Natural killer cell (primary cell): ENCODE measurements around the gene PLXDC1. TPM values are rescaled to one million over a fixed set of nuclear protein-coding genes. Genes with fewer than 3 reads are reported as not detected.

Experiments
- ATAC-seq, 3 donors: fragments of 150-1000 bp in 2 of 3; fragments of 200-7000 bp in 1 of 3; cut with Tn5 transposase; 1 replicate in 1 of 3; 2 replicates in 2 of 3; pipeline ENCODE4 v1.10.0; 2021; ENCODE audit warnings: mild to moderate bottlenecking in 2 of 3, moderate library complexity in 2 of 3
- DNase-seq, 2 donors: peaks; one replicate each; pipeline versions ENCODE4 v3.0.0 to v3.0.0-alpha.2; 2013 to 2021; ENCODE audit warnings: mixed read lengths in 1 of 2
- H3K27ac ChIP-seq: one replicate; pipeline ENCODE4 v1.5.1; 2013; ENCODE audit warnings: mild to moderate bottlenecking, low read length
- H3K27me3 ChIP-seq: one replicate; pipeline ENCODE4 v1.6.1; 2013; ENCODE audit warnings: low read length; ENCODE audit not compliant: control insufficient read depth, insufficient read depth
- H3K36me3 ChIP-seq: one replicate; pipeline ENCODE4 v1.6.1; 2013; ENCODE audit warnings: low read length; ENCODE audit not compliant: control insufficient read depth, insufficient read depth
- H3K4me1 ChIP-seq: one replicate; pipeline ENCODE4 v1.6.1; 2013; ENCODE audit warnings: low read length; ENCODE audit not compliant: control insufficient read depth, insufficient read depth
- H3K4me3 ChIP-seq: one replicate; pipeline ENCODE4 v1.5.1; 2013; ENCODE audit warnings: low read length
- H3K9me3 ChIP-seq: one replicate; pipeline ENCODE4 v1.6.1; 2013; ENCODE audit warnings: low read length; ENCODE audit not compliant: control insufficient read depth, insufficient read depth
- H3K27ac Mint-ChIP-seq, 2 donors: one replicate each; pipeline ENCODE4 v1.8.0; 2022; ENCODE audit warnings: mild to moderate bottlenecking in 2 of 2, mixed read lengths in 2 of 2, moderate library complexity in 1 of 2
- H3K27me3 Mint-ChIP-seq, 2 donors: one replicate each; pipeline ENCODE4 v1.8.0; 2022; ENCODE audit warnings: low read depth in 2 of 2, mixed read lengths in 2 of 2
- H3K36me3 Mint-ChIP-seq: one replicate; pipeline ENCODE4 v1.8.0; 2022; ENCODE audit warnings: mixed read lengths
- H3K4me1 Mint-ChIP-seq, 2 donors: one replicate each; pipeline ENCODE4 v1.8.0; 2022; ENCODE audit warnings: mixed read lengths in 2 of 2
- H3K4me3 Mint-ChIP-seq: one replicate; pipeline ENCODE4 v1.8.0; 2022; ENCODE audit warnings: mild to moderate bottlenecking, moderate library complexity, mixed read lengths
- H3K9me3 Mint-ChIP-seq, 2 donors: one replicate each; pipeline ENCODE4 v1.8.0; 2022; ENCODE audit warnings: mixed read lengths in 2 of 2
- WGBS: methylation state at CpG from one replicate; pipeline ENCODE4 v1.1.7; 2013; ENCODE audit warnings: missing lambda C conversion rate; ENCODE audit not compliant: insufficient coverage; 5-methylcytosine and 5-hydroxymethylcytosine counted together
- intact Hi-C: fragments of 100-400 bp; cut with micrococcal nuclease; formaldehyde crosslinking; loops from one replicate; pipeline ENCODE4 v1.14.2; 2022
- total RNA-seq, 4 donors: library from RNA; stranded (reverse); fragments of 120-200 nt in 1 of 4; gene quantifications; one replicate each; pipeline versions ENCODE4 v1.2.3 to v1.2.4, GENCODE V29; 2013 to 2022
- TF ChIP-seq, protein P1 (sequence below): fragments of 200-600 bp; IDR thresholded peaks from one replicate; pipeline ENCODE4 v1.8.0; 2022; ENCODE audit warnings: antibody characterized with exemption

The PLXDC1 gene
- total RNA-seq, 3 donors from 2014 or later (not counting 1 experiment from before 2014, with no cell fraction given): 5.7 to 53.6 (median 15.9) TPM

DNA sequence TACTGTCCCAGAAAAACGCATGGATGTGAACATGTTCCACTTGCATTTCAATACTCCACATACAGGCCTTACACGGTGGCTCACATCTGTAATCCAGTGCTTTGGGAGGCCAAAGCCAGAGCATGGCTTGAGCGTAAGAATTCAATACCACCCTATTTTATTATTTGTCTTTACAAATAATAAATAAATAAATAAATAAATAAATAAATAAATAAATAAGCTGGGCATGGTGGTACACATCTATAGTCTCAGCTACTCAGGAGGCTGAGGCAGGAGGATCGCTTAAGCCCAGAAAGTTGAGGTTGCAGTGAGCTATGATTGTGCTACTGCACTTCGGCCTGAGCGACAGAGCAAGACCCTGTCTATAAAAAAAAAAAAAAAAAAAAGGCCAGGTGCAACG, 53.9 kb downstream of the PLXDC1 start:
- Mint-ChIP-seq H3K4me1 (peaks cover 87 to 92% of the 10 kb centered on the region in 2 donors), H3K4me3 (peak overlapping the region; percentile 90), H3K9me3 (no peaks in the 10 kb centered on the region), H3K27ac (peak overlapping the region; percentile 90 to 94), H3K36me3 (no peaks in the 10 kb centered on the region), H3K27me3 (no peaks in the 10 kb centered on the region)
- Histone ChIP-seq H3K27ac (peak overlapping the region; percentile 83), H3K27me3 (no peaks in the 10 kb centered on the region), H3K4me1 (peaks cover 77% of the 10 kb centered on the region), H3K9me3 (no peaks in the 10 kb centered on the region), H3K4me3 (no peak overlapping the region), H3K36me3 (no peaks in the 10 kb centered on the region)
- no peak for ATAC-seq
- TF ChIP-seq, protein P1, sequence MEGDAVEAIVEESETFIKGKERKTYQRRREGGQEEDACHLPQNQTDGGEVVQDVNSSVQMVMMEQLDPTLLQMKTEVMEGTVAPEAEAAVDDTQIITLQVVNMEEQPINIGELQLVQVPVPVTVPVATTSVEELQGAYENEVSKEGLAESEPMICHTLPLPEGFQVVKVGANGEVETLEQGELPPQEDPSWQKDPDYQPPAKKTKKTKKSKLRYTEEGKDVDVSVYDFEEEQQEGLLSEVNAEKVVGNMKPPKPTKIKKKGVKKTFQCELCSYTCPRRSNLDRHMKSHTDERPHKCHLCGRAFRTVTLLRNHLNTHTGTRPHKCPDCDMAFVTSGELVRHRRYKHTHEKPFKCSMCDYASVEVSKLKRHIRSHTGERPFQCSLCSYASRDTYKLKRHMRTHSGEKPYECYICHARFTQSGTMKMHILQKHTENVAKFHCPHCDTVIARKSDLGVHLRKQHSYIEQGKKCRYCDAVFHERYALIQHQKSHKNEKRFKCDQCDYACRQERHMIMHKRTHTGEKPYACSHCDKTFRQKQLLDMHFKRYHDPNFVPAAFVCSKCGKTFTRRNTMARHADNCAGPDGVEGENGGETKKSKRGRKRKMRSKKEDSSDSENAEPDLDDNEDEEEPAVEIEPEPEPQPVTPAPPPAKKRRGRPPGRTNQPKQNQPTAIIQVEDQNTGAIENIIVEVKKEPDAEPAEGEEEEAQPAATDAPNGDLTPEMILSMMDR: no peak
- no peak for DNase-seq
- 92% methylated on average over 5 of the region's 7 CpGs for WGBS
- intact Hi-C loops: loop anchor here (10.0 kb wide), 1 partner anchor 233 kb away; no protein-coding TSS in a partner anchor

DNA sequence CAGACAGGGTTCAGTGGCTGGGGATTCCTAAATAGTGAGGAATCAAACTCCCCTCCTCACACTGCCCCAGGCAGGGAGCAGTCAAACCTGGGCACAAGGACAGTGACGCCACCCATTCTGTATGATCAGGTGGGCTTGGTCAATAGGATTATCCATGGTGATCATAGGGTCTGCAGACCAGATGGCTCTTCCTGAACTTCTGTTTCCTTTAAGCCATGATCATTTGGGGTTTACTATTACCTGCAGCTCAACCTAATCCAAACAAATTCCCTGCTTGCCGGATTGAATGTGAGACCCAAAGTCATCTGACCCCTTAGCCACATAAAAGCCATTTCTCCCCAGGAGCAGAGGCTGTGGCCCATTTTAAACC, 54.3 kb downstream of the PLXDC1 start:
- Histone ChIP-seq H3K27me3 (no peaks in the 10 kb centered on the region), H3K27ac (peak overlapping the region; percentile 83), H3K4me3 (no peak overlapping the region), H3K4me1 (peaks cover 81% of the 10 kb centered on the region), H3K9me3 (no peaks in the 10 kb centered on the region), H3K36me3 (no peaks in the 10 kb centered on the region)
- no peak for DNase-seq
- Mint-ChIP-seq H3K4me1 (peaks cover 87 to 92% of the 10 kb centered on the region in 2 donors), H3K27ac (peak overlapping the region; percentile 90 to 94), H3K9me3 (no peaks in the 10 kb centered on the region), H3K4me3 (peak overlapping the region; percentile 90), H3K36me3 (no peaks in the 10 kb centered on the region), H3K27me3 (no peaks in the 10 kb centered on the region)
- WGBS: 40% methylated on average over 2 of the region's 2 CpGs
- TF ChIP-seq, protein P1: no peak
- no peak for ATAC-seq
- intact Hi-C loops: loop anchor here (10.0 kb wide), 1 partner anchor 232 kb away; no protein-coding TSS in a partner anchor

DNA sequence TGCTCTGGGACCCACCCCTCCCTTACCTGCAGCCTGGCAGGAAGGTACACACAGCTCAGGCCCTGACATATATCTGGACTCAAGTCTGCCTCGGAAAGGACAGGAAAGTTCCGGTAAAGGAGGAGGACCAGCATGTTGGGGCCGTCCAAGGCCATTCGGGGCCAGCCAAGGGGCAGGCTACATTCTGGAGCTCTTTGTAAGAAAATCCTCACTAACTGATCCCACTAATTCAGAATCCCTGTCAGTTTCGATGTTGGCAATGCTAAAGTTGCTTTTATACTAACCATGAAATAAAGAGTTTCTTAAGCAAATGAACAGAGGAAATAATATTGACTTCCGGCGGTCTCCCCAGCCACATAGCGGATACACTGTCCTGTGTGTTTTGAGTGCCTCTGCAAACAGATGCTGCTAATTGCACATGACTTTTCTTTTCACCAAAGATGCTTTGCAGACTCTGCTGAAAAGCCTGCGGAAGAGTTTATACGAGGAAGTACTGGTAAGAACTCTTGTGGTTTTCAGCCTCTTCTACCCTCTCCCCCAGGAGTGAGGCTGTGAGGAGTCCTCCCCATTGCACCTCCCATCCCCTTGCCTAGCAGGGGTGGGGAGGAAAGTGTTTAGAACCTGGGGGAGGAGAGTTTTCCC, 54.8 kb downstream of the PLXDC1 start:
- peak overlapping the region; percentile 83 for H3K27ac ChIP-seq
- no peaks in the 10 kb centered on the region for H3K27me3 ChIP-seq
- H3K27me3 Mint-ChIP-seq: no peaks in the 10 kb centered on the region
- no peaks in the 10 kb centered on the region for H3K9me3 Mint-ChIP-seq
- TF ChIP-seq, protein P1: no peak
- H3K4me1 Mint-ChIP-seq: peaks cover 84 to 89% of the 10 kb centered on the region in 2 donors
- intact Hi-C loops: loop anchor here (10.0 kb wide), 1 partner anchor 232 kb away; no protein-coding TSS in a partner anchor
- WGBS: 10% methylated on average over 8 of the region's 10 CpGs
- H3K27ac Mint-ChIP-seq: peak overlapping the region; percentile 90 to 94
- DNase-seq (peak; percentile 22 to 75), ATAC-seq (peak; percentile 47 to 57 (median 51))
- H3K4me3 ChIP-seq: peak overlapping the region; percentile 29
- no peaks in the 10 kb centered on the region for H3K36me3 ChIP-seq
- H3K9me3 ChIP-seq: no peaks in the 10 kb centered on the region
- no peaks in the 10 kb centered on the region for H3K36me3 Mint-ChIP-seq
- H3K4me3 Mint-ChIP-seq: peak overlapping the region; percentile 90
- H3K4me1 ChIP-seq: peaks cover 86% of the 10 kb centered on the region
